CD4-positive, alpha-beta memory T cell (primary cell): ENCODE data around the gene UBXN7. TPM values are rescaled to one million over a fixed set of nuclear protein-coding genes. Genes with fewer than 3 reads are reported as not detected.
"Not testable (repeated sequence)": the region's sequence is repeated elsewhere in the genome, so short reads cannot be mapped to it uniquely, and the experiment has no call there.

Experiments
- CTCF ChIA-PET: fragments of 350-600 bp; sonication (Branson Sonifier 250); formaldehyde crosslinking; loops from one replicate; lab custom pipeline; 2021; ENCODE audit warnings: inconsistent platforms; ENCODE audit not compliant: partially characterized antibody; lab: Charles Lee
- POLR2A ChIA-PET: fragments of 350-600 bp; sonication (Branson Sonifier 250); formaldehyde crosslinking; loops from one replicate; lab custom pipeline; 2021; ENCODE audit not compliant: partially characterized antibody; lab: Charles Lee
- DNase-seq, 5 donors: peaks; one replicate each; pipeline versions ENCODE4 v3.0.0 to v3.0.0-alpha.2; 2020 to 2022; ENCODE audit warnings: mixed read lengths in 1 of 5
- H3K27ac ChIP-seq: one replicate; pipeline ENCODE4 v1.7.0; 2013; ENCODE audit warnings: low read depth, low read length
- H3K27me3 ChIP-seq: 2 replicates; pipeline ENCODE4 v1.7.0; 2013; ENCODE audit warnings: mild to moderate bottlenecking, low read length, moderate library complexity; ENCODE audit not compliant: insufficient read depth
- H3K36me3 ChIP-seq: 2 replicates; pipeline ENCODE4 v1.7.0; 2013; ENCODE audit warnings: mild to moderate bottlenecking, low read length, moderate library complexity; ENCODE audit not compliant: insufficient read depth
- H3K4me1 ChIP-seq: 2 replicates; pipeline ENCODE4 v1.7.0; 2013; ENCODE audit warnings: mild to moderate bottlenecking, low read length, moderate library complexity; ENCODE audit not compliant: insufficient read depth
- H3K4me3 ChIP-seq, 2 donors: one replicate each; pipeline ENCODE4 v1.7.0; 2013; ENCODE audit warnings: low read length in 2 of 2, mild to moderate bottlenecking in 1 of 2
- H3K9me3 ChIP-seq, 2 donors: one replicate each; pipeline ENCODE4 v1.7.0; 2013; ENCODE audit warnings: low read length in 2 of 2, control low read depth in 1 of 2; ENCODE audit not compliant: control insufficient read depth in 1 of 2
- H3K27ac Mint-ChIP-seq, 7 donors: one replicate each; pipeline ENCODE4 v1.8.0; 2020 to 2021; ENCODE audit warnings: mixed read lengths in 7 of 7, mild to moderate bottlenecking in 6 of 7, inconsistent platforms in 3 of 7, moderate library complexity in 3 of 7
- H3K27me3 Mint-ChIP-seq, 2 donors: one replicate each; pipeline ENCODE4 v1.8.0; 2020 to 2021; ENCODE audit warnings: mixed read lengths in 2 of 2
- H3K36me3 Mint-ChIP-seq, 2 donors: one replicate each; pipeline ENCODE4 v1.8.0; 2020 to 2021; ENCODE audit warnings: mixed read lengths in 2 of 2, inconsistent platforms in 1 of 2, mild to moderate bottlenecking in 1 of 2
- H3K4me1 Mint-ChIP-seq, 4 donors: one replicate each; pipeline ENCODE4 v1.8.0; 2020 to 2021; ENCODE audit warnings: mixed read lengths in 4 of 4, mild to moderate bottlenecking in 1 of 4
- H3K4me3 Mint-ChIP-seq, 8 donors: one replicate each; pipeline ENCODE4 v1.8.0; 2020 to 2021; ENCODE audit warnings: mixed read lengths in 8 of 8, mild to moderate bottlenecking in 7 of 8, moderate library complexity in 6 of 8, inconsistent platforms in 3 of 8
- H3K9me3 Mint-ChIP-seq, 8 donors: one replicate each; pipeline ENCODE4 v1.8.0; 2020 to 2021; ENCODE audit warnings: mixed read lengths in 8 of 8, mild to moderate bottlenecking in 5 of 8, inconsistent platforms in 3 of 8, moderate library complexity in 1 of 8
- intact Hi-C: fragments of 100-400 bp; cut with micrococcal nuclease; formaldehyde crosslinking; loops from one replicate; pipeline ENCODE4 v1.15.1; 2023
- polyA plus RNA-seq, 2 donors: library from polyadenylated mRNA; unstranded; fragments of 300-500 nt; fragmentation: Illumina TruSeq; gene quantifications; one replicate each; pipeline ENCODE4 v1.2.3, GENCODE V29; 2021
- total RNA-seq, 2 experiments: library from RNA; stranded (reverse); gene quantifications; one replicate each; pipeline ENCODE4 v1.2.3, GENCODE V29; 2021

Gene UBXN7
- total and polyA plus RNA-seq, 4 experiments from 2014 or later = 16.8 to 90.8 (median 52.1) TPM

- H3K9me3 ChIP-seq, H3K9me3 Mint-ChIP-seq, POLR2A ChIA-PET, H3K27me3 ChIP-seq, intact Hi-C loops, DNase-seq, H3K27me3 Mint-ChIP-seq, H3K4me3 Mint-ChIP-seq, H3K4me1 ChIP-seq, CTCF ChIA-PET, H3K27ac ChIP-seq, H3K4me3 ChIP-seq: not testable (repeated sequence)
- H3K27ac Mint-ChIP-seq = peak overlapping the region in 1 of 7 donors; percentile 74
- peaks cover 53% of the 10 kb centered on the region for H3K36me3 ChIP-seq
- H3K36me3 Mint-ChIP-seq = peaks cover 70 to 74% of the 10 kb centered on the region in 2 donors
- peaks cover 5 to 21% (median 8%) of the 10 kb centered on the region in 4 donors for H3K4me1 Mint-ChIP-seq
These were observed 73.7 kb downstream of the UBXN7 start for GRCh38 chr3:196358540-196358939.

GRCh38 chr3:196357905-196358304 is 74.3 kb downstream of the UBXN7 start:
- Histone ChIP-seq H3K27me3 (no peaks in the 10 kb centered on the region), H3K4me3 (no peak overlapping the region), H3K27ac (no peak overlapping the region), H3K4me1 (peaks cover 5% of the 10 kb centered on the region), H3K36me3 (peaks cover 53% of the 10 kb centered on the region), H3K9me3 (no peaks in the 10 kb centered on the region)
- CTCF ChIA-PET = no interaction called here
- H3K9me3 Mint-ChIP-seq = no peaks in the 10 kb centered on the region
- POLR2A ChIA-PET = interaction anchor here (0.6 kb wide), 1 partner anchor 407 kb away, joined by 3 read pairs; no protein-coding TSS in a partner anchor
- H3K4me3 Mint-ChIP-seq = peak overlapping the region in 2 of 8 donors; percentile 50 to 51
- DNase-seq = peak in 1 of 5 donors; percentile 9
- intact Hi-C loops = no loop called here
- H3K4me1 Mint-ChIP-seq = peaks cover 5 to 21% (median 8%) of the 10 kb centered on the region in 4 donors
- H3K27ac Mint-ChIP-seq = peak overlapping the region in 2 of 7 donors; percentile 39 to 57
- no peaks in the 10 kb centered on the region for H3K27me3 Mint-ChIP-seq
- peaks cover 73 to 74% of the 10 kb centered on the region in 2 donors for H3K36me3 Mint-ChIP-seq

GRCh38 chr3:196356556-196356955 is 75.7 kb downstream of the UBXN7 start:
- Mint-ChIP-seq H3K27ac (peak overlapping the region in 1 of 7 donors; percentile 34), H3K9me3 (no peaks in the 10 kb centered on the region), H3K4me3 (no peak overlapping the region), H3K27me3 (no peaks in the 10 kb centered on the region), H3K4me1 (peaks cover 5 to 21% (median 8%) of the 10 kb centered on the region in 4 donors), H3K36me3 (peaks cover 64 to 71% of the 10 kb centered on the region in 2 donors)
- H3K36me3 ChIP-seq = peaks cover 45% of the 10 kb centered on the region
- H3K9me3 ChIP-seq = no peaks in the 10 kb centered on the region
- DNase-seq = no peak
- ChIA-PET POLR2A (no interaction called here), CTCF (no interaction called here)
- H3K27ac ChIP-seq = no peak overlapping the region
- peaks cover 5% of the 10 kb centered on the region for H3K4me1 ChIP-seq
- intact Hi-C loops = no loop called here
- no peak overlapping the region for H3K4me3 ChIP-seq
- no peaks in the 10 kb centered on the region for H3K27me3 ChIP-seq

DNA sequence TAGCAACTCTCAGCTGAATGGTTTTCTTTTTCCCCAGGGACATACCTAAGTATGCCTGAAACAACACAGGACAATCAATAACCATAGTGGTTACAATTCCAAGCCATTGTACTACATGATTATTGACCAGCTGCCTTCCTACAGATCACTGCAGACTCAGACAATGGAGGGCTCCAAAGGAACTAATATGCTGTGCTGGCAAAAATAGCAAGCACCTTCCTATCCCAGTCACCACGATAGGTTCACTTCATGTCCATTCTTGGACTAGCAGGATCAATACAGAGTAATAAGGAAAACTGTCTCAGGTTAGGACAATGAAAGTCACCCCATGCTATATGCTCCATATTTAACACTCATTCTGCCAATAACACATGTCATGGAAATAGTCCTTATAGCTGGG is 76.6 kb downstream of the UBXN7 start:
- ChIA-PET POLR2A (no interaction called here), CTCF (no interaction called here)
- peaks cover 45% of the 10 kb centered on the region for H3K36me3 ChIP-seq
- DNase-seq = no peak
- no peaks in the 10 kb centered on the region for H3K9me3 ChIP-seq
- Mint-ChIP-seq H3K9me3 (no peaks in the 10 kb centered on the region), H3K4me3 (no peak overlapping the region), H3K4me1 (peaks cover 0 to 17% (median 8%) of the 10 kb centered on the region in 4 donors), H3K27ac (no peak overlapping the region), H3K36me3 (peaks cover 56 to 64% of the 10 kb centered on the region in 2 donors), H3K27me3 (no peaks in the 10 kb centered on the region)
- H3K4me3 ChIP-seq = no peak overlapping the region
- H3K4me1 ChIP-seq = peaks cover 5% of the 10 kb centered on the region
- intact Hi-C loops = no loop called here
- H3K27ac ChIP-seq = no peak overlapping the region
- no peaks in the 10 kb centered on the region for H3K27me3 ChIP-seq

DNA sequence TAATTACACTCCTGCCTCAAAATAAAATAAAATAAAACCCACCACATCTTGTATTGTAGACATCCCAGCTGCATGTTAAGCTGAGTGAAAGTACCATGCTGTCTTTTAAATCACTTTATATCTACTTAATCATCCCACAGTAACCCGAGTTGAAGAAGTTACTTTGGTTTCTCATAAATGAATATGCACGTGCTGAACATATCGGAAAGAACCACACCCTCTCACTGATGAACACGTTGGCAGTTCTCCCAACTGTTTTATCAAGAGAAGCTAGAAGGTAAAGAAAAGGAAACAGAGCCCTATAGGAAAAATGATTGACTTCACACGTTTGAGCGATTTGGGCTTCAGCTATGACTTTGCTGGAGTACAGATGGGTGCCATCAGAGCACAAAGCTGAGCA is 78.1 kb downstream of the UBXN7 start:
- ChIA-PET CTCF (no interaction called here), POLR2A (interaction anchor here (1.1 kb wide), 1 partner anchor 37 kb away, joined by 3 read pairs; no protein-coding TSS in a partner anchor)
- Histone ChIP-seq H3K4me3 (no peak overlapping the region), H3K4me1 (peaks cover 4% of the 10 kb centered on the region), H3K27me3 (no peaks in the 10 kb centered on the region), H3K27ac (no peak overlapping the region), H3K36me3 (peaks cover 42% of the 10 kb centered on the region), H3K9me3 (no peaks in the 10 kb centered on the region)
- H3K27ac Mint-ChIP-seq = no peak overlapping the region
- intact Hi-C loops = no loop called here
- DNase-seq = no peak
- H3K4me1 Mint-ChIP-seq = peaks cover 0 to 10% (median 5%) of the 10 kb centered on the region in 4 donors
- no peak overlapping the region for H3K4me3 Mint-ChIP-seq
- peaks cover 42 to 56% of the 10 kb centered on the region in 2 donors for H3K36me3 Mint-ChIP-seq
- no peaks in the 10 kb centered on the region for H3K9me3 Mint-ChIP-seq
- H3K27me3 Mint-ChIP-seq = no peaks in the 10 kb centered on the region

- H3K36me3 ChIP-seq = peaks cover 26% of the 10 kb centered on the region
- Mint-ChIP-seq H3K4me3 (no peak overlapping the region), H3K27me3 (no peaks in the 10 kb centered on the region), H3K27ac (no peak overlapping the region), H3K4me1 (no peaks in the 10 kb centered on the region), H3K9me3 (no peaks in the 10 kb centered on the region), H3K36me3 (peaks cover 43 to 52% of the 10 kb centered on the region in 2 donors)
- DNase-seq = no peak
- H3K4me1 ChIP-seq = no peaks in the 10 kb centered on the region
- intact Hi-C loops = no loop called here
- ChIA-PET POLR2A (interaction anchor here (1.1 kb wide), 1 partner anchor 8 kb away, joined by 3 read pairs; no protein-coding TSS in a partner anchor), CTCF (no interaction called here)
- no peaks in the 10 kb centered on the region for H3K27me3 ChIP-seq
- no peaks in the 10 kb centered on the region for H3K9me3 ChIP-seq
- H3K27ac ChIP-seq = no peak overlapping the region
- no peak overlapping the region for H3K4me3 ChIP-seq
These were observed 80.7 kb downstream of the UBXN7 start for GRCh38 chr3:196351541-196351940.

GRCh38 chr3:196350067-196350466 is 82.2 kb downstream of the UBXN7 start:
- Mint-ChIP-seq H3K4me3 (no peak overlapping the region), H3K36me3 (peaks cover 34 to 41% of the 10 kb centered on the region in 2 donors), H3K9me3 (peaks cover 0 to 2% (median 0%) of the 10 kb centered on the region in 8 donors), H3K27ac (no peak overlapping the region), H3K4me1 (no peaks in the 10 kb centered on the region), H3K27me3 (no peaks in the 10 kb centered on the region)
- Histone ChIP-seq H3K27me3 (no peaks in the 10 kb centered on the region), H3K36me3 (peaks cover 11% of the 10 kb centered on the region), H3K27ac (no peak overlapping the region), H3K9me3 (no peaks in the 10 kb centered on the region), H3K4me3 (no peak overlapping the region), H3K4me1 (no peaks in the 10 kb centered on the region)
- no peak for DNase-seq
- intact Hi-C loops = no loop called here
- ChIA-PET POLR2A (no interaction called here), CTCF (no interaction called here)
